Bronchial epithelial cell (primary cell): ENCODE results near the gene ARMCX1. TPM values are rescaled to one million over a fixed set of nuclear protein-coding genes. Genes with fewer than 3 reads are reported as not detected.

Experiments used
- DNase-seq: peaks from one replicate; pipeline ENCODE4 v3.0.0-alpha.2; 2010; ENCODE audit warnings: low read depth
- FAIRE-seq: peaks from 2 replicates; lab custom pipeline; 2011; peaks lifted over from hg19 to GRCh38; lab: Jason Lieb, UNC
- H3K27me3 ChIP-seq: 2 replicates; pipeline ENCODE4 v1.5.1; 2011; ENCODE audit warnings: low read length; ENCODE audit not compliant: control insufficient read depth, insufficient read depth
- H3K36me3 ChIP-seq: 2 replicates; pipeline ENCODE4 v1.5.1; 2011; ENCODE audit warnings: low read length; ENCODE audit not compliant: control insufficient read depth, insufficient read depth
- H3K4me3 ChIP-seq: 2 replicates; pipeline ENCODE4 v1.5.1; 2011; ENCODE audit warnings: mild to moderate bottlenecking, low read depth, low read length, control low read depth
- CTCF ChIP-seq: IDR thresholded peaks from 2 replicates; pipeline ENCODE4 v1.5.1; 2011; ENCODE audit warnings: mild to moderate bottlenecking, moderate library complexity, low read length, control low read depth, inconsistent platforms; ENCODE audit not compliant: insufficient read depth, severe bottlenecking
- total RNA-seq: library from RNA; depleted of rRNA; stranded (reverse); fragments of >200 nt; gene quantifications from 2 replicates; pipeline ENCODE4 v1.2.1, GENCODE V29; 2014

The ARMCX1 gene
- total RNA-seq, 1 donor from 2014 or later = 5.8 TPM

DNA sequence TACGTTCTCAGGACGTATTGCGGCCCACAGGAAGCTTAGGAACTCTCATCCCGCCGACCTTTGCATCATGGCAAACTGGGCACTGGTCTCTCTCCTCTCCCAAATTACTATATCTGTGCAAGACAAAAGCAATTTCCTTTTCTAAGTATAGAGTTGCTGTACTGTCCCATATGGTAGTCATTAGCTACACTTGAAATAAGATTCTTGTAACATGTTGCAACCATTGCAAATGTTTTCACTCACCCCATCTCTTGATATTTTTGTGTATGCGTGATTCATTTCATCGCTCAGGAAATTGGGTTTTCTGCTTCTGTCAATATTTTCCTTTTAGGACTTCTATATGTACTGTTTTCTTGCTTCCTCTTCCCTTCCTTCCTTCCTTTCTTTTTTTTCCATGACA lies 51.7 kb downstream of the ARMCX1 start:
- DNase-seq (no peak), FAIRE-seq (no peak)
- no peaks in the 10 kb centered on the region for H3K36me3 ChIP-seq
- no peak overlapping the region for H3K4me3 ChIP-seq
- no peaks in the 10 kb centered on the region for H3K27me3 ChIP-seq
- no peak for TF ChIP-seq CTCF

Other genes with a start within 250 kb of the ARMCX1 start
- 4.4 and 7.4 TPM in 2 replicates for gene TIMM8A, start 201.8 kb upstream of the ARMCX1 start, total RNA-seq
- under 0.01 TPM in 1 of 2 replicates, not detected in the other for gene BTK, start 164.4 kb upstream of the ARMCX1 start, total RNA-seq
- gene RPL36A, start 159.5 kb upstream of the ARMCX1 start, total RNA-seq = 736 and 1,171 TPM in 2 replicates
- gene GLA, start 142.6 kb upstream of the ARMCX1 start, total RNA-seq = 9.0 and 15.0 TPM in 2 replicates
- gene HNRNPH2, start 142.3 kb upstream of the ARMCX1 start, total RNA-seq = 104 and 110 TPM in 2 replicates
- 0.79 and 1.8 TPM in 2 replicates for gene ARMCX4, start 65.1 kb upstream of the ARMCX1 start, total RNA-seq
- gene ARMCX6, start 67.5 kb downstream of the ARMCX1 start, total RNA-seq = 15.0 and 18.7 TPM in 2 replicates
- 35.0 and 37.5 TPM in 2 replicates for gene ARMCX3, start 72.6 kb downstream of the ARMCX1 start, total RNA-seq
- gene ARMCX2, start 109.3 kb downstream of the ARMCX1 start, total RNA-seq = 30.0 and 36.9 TPM in 2 replicates